Measurements from ENCODE around the gene TALDO1.

The TALDO1 gene

GRCh38 chr11:745428-745827 is 1.8 kb upstream of the TALDO1 start:
- no peak overlapping the region for H3K4me3 ChIP-seq (ENCODE audit: low read length)
- TF ChIP-seq CTCF (conservative IDR thresholded peaks at IDR 0.05; ENCODE audit: low read length) = no peak
- DNase-seq (ENCODE audit: low read depth) = no peak

- no peak for TF ChIP-seq CTCF (conservative IDR thresholded peaks at IDR 0.05; ENCODE audit: low read length)
- peak overlapping the region; percentile 64 for H3K4me3 ChIP-seq (ENCODE audit: low read length)
- no peak for DNase-seq (ENCODE audit: low read depth)
These were observed 741 bp upstream of the TALDO1 start for GRCh38 chr11:746289-747157.

- peak; percentile 40 for DNase-seq (ENCODE audit: low read depth)
- TF ChIP-seq CTCF (conservative IDR thresholded peaks at IDR 0.05; ENCODE audit: low read length) = no peak
- H3K4me3 ChIP-seq (ENCODE audit: low read length) = peak overlapping the region; percentile 73
These were observed 719 bp downstream of the TALDO1 start for GRCh38 chr11:748007-748359.

GRCh38 chr11:749731-750130 is 2.5 kb downstream of the TALDO1 start:
- no peak overlapping the region; the same call in 1 of the 2 replicates for H3K4me3 ChIP-seq (ENCODE audit: low read length)
- no peak for DNase-seq (ENCODE audit: low read depth)

GRCh38 chr11:760236-760635 is 13.0 kb downstream of the TALDO1 start:
- TF ChIP-seq CTCF (conservative IDR thresholded peaks at IDR 0.05; ENCODE audit: low read length) = no peak
- no peak for DNase-seq (ENCODE audit: low read depth)
- no peak overlapping the region for H3K4me3 ChIP-seq (ENCODE audit: low read length)

More at GRCh38 chr11:749731-750130, 2.5 kb downstream of the TALDO1 start:
- TF ChIP-seq CTCF (conservative IDR thresholded peaks at IDR 0.05; ENCODE audit: low read length) = no peak

- no peak overlapping the region for H3K4me3 ChIP-seq (ENCODE audit: low read length)
- no peak for DNase-seq (ENCODE audit: low read depth)
- TF ChIP-seq CTCF (conservative IDR thresholded peaks at IDR 0.05; ENCODE audit: low read length) = no peak
These were observed 14.4 kb downstream of the TALDO1 start for GRCh38 chr11:761526-762108.

Measured in AG10803 (cell line).